Skin of body (tissue), 2 donors: ENCODE data around the gene BLOC1S1. TPM values are rescaled to one million over a fixed set of nuclear protein-coding genes. Genes with fewer than 3 reads are reported as not detected.
A peak's percentile ranks its signal among the peaks of the same experiment; 100 is the strongest.

Experiments
- DNase-seq: peaks from one replicate; lab custom pipeline; 2025; lab: John Stamatoyannopoulos, UW
- total RNA-seq: library from RNA; depleted of rRNA; stranded (reverse); fragments of >200 nt; gene quantifications from one replicate; pipeline ENCODE4 v1.2.3, GENCODE V29; 2014

Gene BLOC1S1
- total RNA-seq, 1 donor from 2014 or later = 47.4 TPM

GRCh38 chr12:55694188-55694515, 21.7 kb upstream of the BLOC1S1 start:
- DNase-seq = no peak

- no peak for DNase-seq
Observed at GRCh38 chr12:55694651-55695050, 21.2 kb upstream of the BLOC1S1 start.

GRCh38 chr12:55695349-55695748, 20.5 kb upstream of the BLOC1S1 start:
- no peak for DNase-seq

- DNase-seq = no peak
Observed at GRCh38 chr12:55696141-55696540, 19.7 kb upstream of the BLOC1S1 start.

- DNase-seq = no peak
Observed at GRCh38 chr12:55696796-55697462, 18.9 kb upstream of the BLOC1S1 start.

- DNase-seq = no peak
Observed at GRCh38 chr12:55697686-55698085, 18.2 kb upstream of the BLOC1S1 start.

GRCh38 chr12:55698241-55698955, 17.4 kb upstream of the BLOC1S1 start:
- DNase-seq = no peak

GRCh38 chr12:55698965-55699364, 16.9 kb upstream of the BLOC1S1 start:
- no peak for DNase-seq

- DNase-seq = no peak
Observed at GRCh38 chr12:55699471-55700055, 16.3 kb upstream of the BLOC1S1 start.

- DNase-seq = no peak
Observed at GRCh38 chr12:55700255-55701018, 15.4 kb upstream of the BLOC1S1 start.

- no peak for DNase-seq
Observed at GRCh38 chr12:55702861-55703260, 13.0 kb upstream of the BLOC1S1 start.

- DNase-seq = peak; percentile 24
Observed at GRCh38 chr12:55703288-55703687, 12.6 kb upstream of the BLOC1S1 start.

GRCh38 chr12:55703901-55704761, 11.7 kb upstream of the BLOC1S1 start:
- DNase-seq = peak; percentile 26

- DNase-seq = peak; percentile 35
Observed at GRCh38 chr12:55704824-55705718, 10.8 kb upstream of the BLOC1S1 start.

GRCh38 chr12:55705782-55706402, 10.0 kb upstream of the BLOC1S1 start:
- DNase-seq = no peak

- DNase-seq = no peak
Observed at GRCh38 chr12:55706568-55707218, 9.2 kb upstream of the BLOC1S1 start.

- no peak for DNase-seq
Observed at GRCh38 chr12:55707219-55707671, 8.6 kb upstream of the BLOC1S1 start.

- peak; percentile 12 for DNase-seq
Observed at GRCh38 chr12:55707841-55708694, 7.8 kb upstream of the BLOC1S1 start, which contains the start of gene ITGA7. ITGA7 (minus strand) TSS chr12:55707904; CDS start chr12:55707682, 222 bp downstream.
